ENCODE data around the gene PTPRC. TPM values are rescaled to one million over a fixed set of nuclear protein-coding genes. Genes with fewer than 3 reads are reported as not detected.
A peak's percentile ranks its signal among the peaks of the same experiment; 100 is the strongest.

The PTPRC gene
- total RNA-seq, 3 donors from 2014 or later: 17.9 to 29.4 (median 18.0) TPM

DNA sequence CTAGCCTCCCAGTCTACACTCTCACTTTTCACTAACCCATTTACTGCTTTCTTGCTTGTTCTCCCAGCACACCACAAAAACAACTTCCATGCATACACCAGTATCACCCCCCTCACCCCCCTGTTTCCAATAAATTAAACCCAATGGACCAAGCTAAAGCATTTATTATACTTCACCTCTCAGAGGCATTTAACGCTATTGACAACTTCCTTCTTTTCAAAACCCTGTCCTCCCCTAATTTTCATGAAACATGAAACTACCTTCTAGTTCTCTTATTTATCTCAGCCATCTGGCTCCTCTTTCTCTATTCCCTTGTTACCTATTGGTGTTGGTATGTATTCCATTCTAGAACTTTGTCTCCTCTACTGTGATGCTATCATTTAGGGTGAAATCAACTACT lies 32.3 kb downstream of the PTPRC start:
- DNase-seq: no peak
- intact Hi-C loops (cut with DNase I, micrococcal nuclease): no loop called here
- Histone ChIP-seq H3K36me3 (ENCODE audit: low read depth) (no peaks in the 10 kb centered on the region), H3K9me3 (no peaks in the 10 kb centered on the region), H3K4me3 (no peak overlapping the region), H3K4me1 (ENCODE audit: low read depth) (no peaks in the 10 kb centered on the region)
- ATAC-seq: peak; percentile 10
- TF ChIP-seq, protein P1, sequence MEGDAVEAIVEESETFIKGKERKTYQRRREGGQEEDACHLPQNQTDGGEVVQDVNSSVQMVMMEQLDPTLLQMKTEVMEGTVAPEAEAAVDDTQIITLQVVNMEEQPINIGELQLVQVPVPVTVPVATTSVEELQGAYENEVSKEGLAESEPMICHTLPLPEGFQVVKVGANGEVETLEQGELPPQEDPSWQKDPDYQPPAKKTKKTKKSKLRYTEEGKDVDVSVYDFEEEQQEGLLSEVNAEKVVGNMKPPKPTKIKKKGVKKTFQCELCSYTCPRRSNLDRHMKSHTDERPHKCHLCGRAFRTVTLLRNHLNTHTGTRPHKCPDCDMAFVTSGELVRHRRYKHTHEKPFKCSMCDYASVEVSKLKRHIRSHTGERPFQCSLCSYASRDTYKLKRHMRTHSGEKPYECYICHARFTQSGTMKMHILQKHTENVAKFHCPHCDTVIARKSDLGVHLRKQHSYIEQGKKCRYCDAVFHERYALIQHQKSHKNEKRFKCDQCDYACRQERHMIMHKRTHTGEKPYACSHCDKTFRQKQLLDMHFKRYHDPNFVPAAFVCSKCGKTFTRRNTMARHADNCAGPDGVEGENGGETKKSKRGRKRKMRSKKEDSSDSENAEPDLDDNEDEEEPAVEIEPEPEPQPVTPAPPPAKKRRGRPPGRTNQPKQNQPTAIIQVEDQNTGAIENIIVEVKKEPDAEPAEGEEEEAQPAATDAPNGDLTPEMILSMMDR (IDR thresholded peaks at IDR 0.05): no peak

DNA sequence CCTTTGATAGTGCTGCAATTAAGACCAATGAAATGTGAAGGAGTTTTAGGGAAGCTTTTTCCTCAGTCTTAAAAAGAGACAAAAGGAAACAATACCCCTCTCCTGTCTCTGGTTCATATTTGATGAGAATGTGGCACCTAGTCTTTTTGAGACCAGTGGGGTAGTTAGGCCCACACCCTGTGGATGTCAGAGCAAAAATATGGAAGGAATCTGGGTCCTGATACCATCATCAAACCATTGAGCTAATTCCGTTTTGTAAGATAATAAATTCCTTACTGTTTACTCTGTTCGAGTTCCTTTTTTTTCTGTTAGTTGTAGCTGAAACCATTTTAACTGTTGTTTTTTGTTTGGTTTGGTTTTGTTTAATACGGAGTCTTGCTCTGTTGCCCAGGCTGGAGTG lies 33.3 kb downstream of the PTPRC start:
- Histone ChIP-seq H3K4me1 (ENCODE audit: low read depth) (no peaks in the 10 kb centered on the region), H3K4me3 (no peak overlapping the region), H3K36me3 (ENCODE audit: low read depth) (no peaks in the 10 kb centered on the region), H3K9me3 (no peaks in the 10 kb centered on the region)
- intact Hi-C loops (cut with DNase I, micrococcal nuclease): no loop called here
- DNase-seq (no peak), ATAC-seq (no peak)
- TF ChIP-seq, protein P1 (IDR thresholded peaks at IDR 0.05): no peak

DNA sequence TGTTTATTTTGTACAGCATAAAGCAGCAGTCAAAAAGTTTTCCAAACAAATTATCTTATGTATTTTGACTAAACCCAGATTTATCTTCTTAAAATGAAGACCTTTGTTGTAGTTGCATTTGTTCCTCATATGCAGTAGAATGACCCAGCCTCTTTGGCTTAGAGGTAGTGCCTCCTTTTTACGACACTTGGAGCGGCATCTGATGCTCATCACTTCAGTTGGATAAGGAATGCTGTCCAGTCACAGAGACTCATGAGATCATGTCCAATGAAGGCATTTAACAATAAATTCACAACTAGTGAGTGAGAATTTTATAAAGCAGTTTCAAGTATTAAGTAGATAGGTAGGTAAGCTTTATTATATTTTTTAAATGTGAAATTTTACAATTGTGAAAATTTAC lies 35.2 kb downstream of the PTPRC start:
- no peaks in the 10 kb centered on the region for H3K4me1 ChIP-seq (ENCODE audit: low read depth)
- intact Hi-C loops (cut with DNase I, micrococcal nuclease): no loop called here
- no peak overlapping the region for H3K4me3 ChIP-seq
- ATAC-seq (no peak), DNase-seq (no peak)
- H3K9me3 ChIP-seq: no peaks in the 10 kb centered on the region
- TF ChIP-seq, protein P1 (IDR thresholded peaks at IDR 0.05): no peak
- no peaks in the 10 kb centered on the region for H3K36me3 ChIP-seq (ENCODE audit: low read depth)

DNA sequence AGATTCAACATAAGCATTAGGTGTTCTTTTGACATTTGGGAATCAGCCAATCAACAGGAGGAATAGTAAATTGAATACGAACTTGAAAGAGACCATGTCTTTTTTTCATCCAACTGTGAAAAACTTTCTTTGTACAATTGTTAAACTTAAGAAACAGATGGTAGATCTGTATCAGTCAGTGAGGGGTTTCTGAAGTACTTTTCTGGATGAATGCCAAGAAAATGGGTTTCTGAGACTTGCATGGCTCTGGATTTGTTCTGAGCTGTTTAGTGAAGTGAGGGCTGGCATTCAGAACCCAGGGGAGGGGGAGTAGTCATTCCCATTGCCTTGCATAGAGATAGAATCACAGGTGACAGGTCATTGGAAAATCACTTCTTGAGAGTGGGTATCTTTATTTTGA lies 37.4 kb downstream of the PTPRC start:
- ATAC-seq (no peak), DNase-seq (no peak)
- Histone ChIP-seq H3K9me3 (no peaks in the 10 kb centered on the region), H3K4me3 (no peak overlapping the region), H3K36me3 (ENCODE audit: low read depth) (no peaks in the 10 kb centered on the region), H3K4me1 (ENCODE audit: low read depth) (no peaks in the 10 kb centered on the region)
- TF ChIP-seq, protein P1 (IDR thresholded peaks at IDR 0.05): no peak
- intact Hi-C loops (cut with DNase I, micrococcal nuclease): no loop called here

DNA sequence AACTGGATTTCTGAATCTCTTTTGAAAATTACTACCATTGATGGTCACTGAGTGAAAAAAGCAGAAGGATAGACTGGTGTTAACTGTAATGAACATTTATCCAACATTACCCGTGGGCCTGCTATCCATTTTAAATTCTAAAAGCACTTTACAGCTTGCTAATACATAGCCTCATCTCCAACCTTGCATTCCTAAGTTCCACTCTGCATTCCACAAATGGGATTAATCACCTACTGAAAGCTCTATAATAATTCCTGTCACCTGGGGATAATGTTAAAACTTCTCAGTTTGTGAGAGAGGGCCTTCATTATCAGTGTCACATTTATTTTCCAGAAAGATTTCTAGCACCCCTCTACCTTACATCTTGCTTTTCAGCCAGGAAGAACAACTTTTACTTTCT lies 38.2 kb downstream of the PTPRC start:
- no peak for ATAC-seq
- intact Hi-C loops (cut with DNase I, micrococcal nuclease): no loop called here
- Histone ChIP-seq H3K4me3 (no peak overlapping the region), H3K36me3 (ENCODE audit: low read depth) (no peaks in the 10 kb centered on the region), H3K9me3 (no peaks in the 10 kb centered on the region), H3K4me1 (ENCODE audit: low read depth) (peaks cover 5% of the 10 kb centered on the region)
- TF ChIP-seq, protein P1 (IDR thresholded peaks at IDR 0.05): no peak
- DNase-seq: no peak

DNA sequence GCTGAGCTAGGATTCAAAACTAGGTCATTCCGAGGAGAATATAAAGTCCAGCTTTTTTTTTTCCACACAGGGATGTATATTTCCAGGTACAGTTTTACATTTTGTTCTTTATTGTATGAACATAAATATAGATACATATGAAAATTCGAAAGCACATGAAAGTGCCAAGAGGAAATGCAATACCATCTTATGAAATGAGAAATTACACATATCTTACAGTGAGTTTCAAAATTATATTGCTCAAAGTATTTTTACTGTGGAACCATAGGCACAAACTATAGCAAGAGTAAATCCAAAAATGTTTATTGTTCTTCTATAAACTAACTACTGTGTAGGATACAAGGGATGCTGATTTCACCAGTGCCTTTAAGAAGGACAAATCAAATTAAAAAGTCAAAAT lies 39.0 kb downstream of the PTPRC start:
- DNase-seq (no peak), ATAC-seq (no peak)
- no peaks in the 10 kb centered on the region for H3K36me3 ChIP-seq (ENCODE audit: low read depth)
- no peaks in the 10 kb centered on the region for H3K9me3 ChIP-seq
- peaks cover 11% of the 10 kb centered on the region for H3K4me1 ChIP-seq (ENCODE audit: low read depth)
- H3K4me3 ChIP-seq: no peak overlapping the region
- intact Hi-C loops (cut with DNase I, micrococcal nuclease): no loop called here
- TF ChIP-seq, protein P1 (IDR thresholded peaks at IDR 0.05): no peak
